MM.1S (cell line): ENCODE measurements around the gene ZNF581.
A peak's percentile ranks its signal among the peaks of the same experiment; 100 is the strongest.

ENCODE experiments used
- DNase-seq: peaks from one replicate; pipeline ENCODE4 v3.0.0-alpha.2; 2015
- H2AFZ ChIP-seq: fragments of 300-600 bp; sonication (generic); 2 replicates; pipeline ENCODE4 v1.6.0; 2016; ENCODE audit warnings: antibody characterized with exemption, low read length
- H3F3A ChIP-seq: fragments of 300-600 bp; sonication (generic); 2 replicates; pipeline ENCODE4 v1.6.1; 2016; ENCODE audit warnings: mild to moderate bottlenecking, antibody characterized with exemption, low read length, moderate library complexity, mixed read lengths; ENCODE audit not compliant: insufficient read depth
- H3K27ac ChIP-seq: fragments of 300-600 bp; sonication (generic); 2 replicates; pipeline ENCODE4 v1.5.1; 2016; ENCODE audit warnings: mild to moderate bottlenecking, low read length
- H3K27me3 ChIP-seq: fragments of 300-600 bp; sonication (generic); replicated peaks from 2 replicates; pipeline ENCODE4 v1.6.0; 2016; ENCODE audit warnings: low read length; ENCODE audit not compliant: insufficient read depth
- H3K36me3 ChIP-seq: fragments of 300-600 bp; sonication (generic); replicated peaks from 2 replicates; pipeline ENCODE4 v1.6.1; 2016; ENCODE audit warnings: mild to moderate bottlenecking, low read length, mixed read lengths; ENCODE audit not compliant: insufficient read depth
- H3K4me1 ChIP-seq: fragments of 300-600 bp; sonication (generic); 2 replicates; pipeline ENCODE4 v1.6.1; 2016; ENCODE audit warnings: low read length, mixed read lengths
- H3K4me2 ChIP-seq: fragments of 300-600 bp; sonication (generic); 2 replicates; pipeline ENCODE4 v1.6.0; 2016; ENCODE audit warnings: low read depth, low read length
- H3K4me3 ChIP-seq: fragments of 300-600 bp; sonication (generic); 2 replicates; pipeline ENCODE4 v1.5.1; 2016; ENCODE audit warnings: low read length, mixed read lengths
- H3K79me2 ChIP-seq: fragments of 300-600 bp; sonication (generic); 2 replicates; pipeline ENCODE4 v1.6.1; 2016; ENCODE audit warnings: mixed run types, low read length, mixed read lengths
- H3K9ac ChIP-seq: fragments of 300-600 bp; sonication (generic); 2 replicates; pipeline ENCODE4 v1.6.1; 2016; ENCODE audit warnings: low read length, mixed read lengths
- H3K9me2 ChIP-seq: fragments of 300-600 bp; sonication (generic); replicated peaks from 2 replicates; pipeline ENCODE4 v1.6.1; 2016; ENCODE audit warnings: mild to moderate bottlenecking, low read length, mixed read lengths; ENCODE audit not compliant: insufficient read depth
- H3K9me3 ChIP-seq: fragments of 300-600 bp; sonication (generic); replicated peaks from 2 replicates; pipeline ENCODE4 v1.6.1; 2016; ENCODE audit warnings: mild to moderate bottlenecking, low read length, mixed read lengths; ENCODE audit not compliant: insufficient read depth
- H4K20me1 ChIP-seq: fragments of 300-600 bp; sonication (generic); 2 replicates; pipeline ENCODE4 v1.6.1; 2016; ENCODE audit warnings: mild to moderate bottlenecking, low read length, moderate library complexity, mixed read lengths; ENCODE audit not compliant: insufficient read depth
- EZH2 ChIP-seq: fragments of 300-600 bp; sonication (generic); optimal IDR thresholded peaks from 2 replicates; pipeline ENCODE3; 2017; ENCODE audit warnings: low read depth, mild to moderate bottlenecking, antibody characterized with exemption, low read length, mixed read lengths
- EZH2phosphoT487 ChIP-seq: fragments of 300-600 bp; sonication (generic); IDR thresholded peaks from 2 replicates; pipeline ENCODE4 v1.6.1; 2018; ENCODE audit warnings: antibody characterized with exemption, low read length
- TF ChIP-seq, protein P1 (sequence below): fragments of 300-600 bp; sonication (generic); IDR thresholded peaks from 2 replicates; pipeline ENCODE4 v1.5.1; 2016; ENCODE audit warnings: antibody characterized with exemption, low read length, mixed read lengths

ZNF581 gene

DNA sequence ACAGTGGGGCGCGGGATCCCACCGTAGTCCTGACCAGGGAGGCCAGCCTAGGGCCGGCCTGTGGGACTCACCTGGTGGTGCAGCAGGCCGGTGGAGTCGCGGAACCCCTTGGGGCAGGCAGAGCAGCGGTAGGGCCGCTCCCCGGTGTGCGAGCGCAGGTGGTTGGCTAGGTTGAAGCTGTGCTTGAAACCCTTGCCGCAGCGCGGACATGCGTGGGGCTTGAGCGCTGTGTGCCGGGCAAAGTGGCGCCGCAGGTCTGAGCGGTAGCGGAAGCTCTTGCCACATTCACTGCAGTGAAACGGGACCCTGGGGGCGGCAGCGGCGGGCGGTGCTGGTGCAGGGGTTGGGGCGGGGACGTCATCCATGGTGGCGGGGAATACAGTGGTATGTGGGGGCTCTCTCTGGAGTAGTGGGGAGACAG is 45.9 kb upstream of the ZNF581 start:
- 0 out of 2 replicates have a peak, but pooled peaks cover 7% of the 10 kb centered on the region for H3K79me2 ChIP-seq
- no peaks in the 10 kb centered on the region for H3K27me3 ChIP-seq
- H3K4me3 ChIP-seq: no peak overlapping the region
- H3K36me3 ChIP-seq: no peaks in the 10 kb centered on the region
- H4K20me1 ChIP-seq: no peaks in the 10 kb centered on the region
- no peak overlapping the region for H3K9ac ChIP-seq
- no peak overlapping the region for H3K27ac ChIP-seq
- H3K4me1 ChIP-seq: peaks cover 7% of the 10 kb centered on the region; the same call in 1 of the 2 replicates
- no peak for DNase-seq
- H3K4me2 ChIP-seq: no peak overlapping the region
- TF ChIP-seq, protein P1, sequence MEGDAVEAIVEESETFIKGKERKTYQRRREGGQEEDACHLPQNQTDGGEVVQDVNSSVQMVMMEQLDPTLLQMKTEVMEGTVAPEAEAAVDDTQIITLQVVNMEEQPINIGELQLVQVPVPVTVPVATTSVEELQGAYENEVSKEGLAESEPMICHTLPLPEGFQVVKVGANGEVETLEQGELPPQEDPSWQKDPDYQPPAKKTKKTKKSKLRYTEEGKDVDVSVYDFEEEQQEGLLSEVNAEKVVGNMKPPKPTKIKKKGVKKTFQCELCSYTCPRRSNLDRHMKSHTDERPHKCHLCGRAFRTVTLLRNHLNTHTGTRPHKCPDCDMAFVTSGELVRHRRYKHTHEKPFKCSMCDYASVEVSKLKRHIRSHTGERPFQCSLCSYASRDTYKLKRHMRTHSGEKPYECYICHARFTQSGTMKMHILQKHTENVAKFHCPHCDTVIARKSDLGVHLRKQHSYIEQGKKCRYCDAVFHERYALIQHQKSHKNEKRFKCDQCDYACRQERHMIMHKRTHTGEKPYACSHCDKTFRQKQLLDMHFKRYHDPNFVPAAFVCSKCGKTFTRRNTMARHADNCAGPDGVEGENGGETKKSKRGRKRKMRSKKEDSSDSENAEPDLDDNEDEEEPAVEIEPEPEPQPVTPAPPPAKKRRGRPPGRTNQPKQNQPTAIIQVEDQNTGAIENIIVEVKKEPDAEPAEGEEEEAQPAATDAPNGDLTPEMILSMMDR: no peak
- TF ChIP-seq EZH2phosphoT487: no peak
- H2AFZ ChIP-seq: no peak overlapping the region
- no peaks in the 10 kb centered on the region for H3K9me3 ChIP-seq
- H3K9me2 ChIP-seq: no peaks in the 10 kb centered on the region
- peaks cover 21% of the 10 kb centered on the region for H3F3A ChIP-seq

DNA sequence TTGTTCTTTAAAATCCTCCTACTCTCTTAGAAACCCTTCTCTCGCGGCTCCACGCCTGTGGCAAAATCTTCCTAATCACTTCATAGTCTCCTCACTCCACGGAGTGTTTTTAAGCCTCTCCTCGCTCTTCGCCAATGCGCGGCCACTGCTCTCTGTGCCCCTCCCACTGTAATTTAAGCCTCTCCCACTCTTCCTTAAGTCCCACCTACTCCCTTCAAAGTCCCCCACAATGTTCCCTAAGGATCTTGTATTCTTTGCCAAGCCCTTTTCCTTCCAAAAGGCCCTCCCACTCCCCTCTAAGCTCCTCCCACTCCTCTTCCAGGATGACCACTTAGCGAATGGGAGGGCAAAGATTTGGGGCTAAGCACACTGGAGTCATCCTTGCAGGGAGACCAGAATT is 45.4 kb upstream of the ZNF581 start:
- H4K20me1 ChIP-seq: no peaks in the 10 kb centered on the region
- H2AFZ ChIP-seq: no peak overlapping the region
- no peak overlapping the region for H3K27ac ChIP-seq
- TF ChIP-seq EZH2 (no peak), EZH2phosphoT487 (no peak)
- TF ChIP-seq, protein P1: no peak
- H3K27me3 ChIP-seq: no peaks in the 10 kb centered on the region
- H3K36me3 ChIP-seq: no peaks in the 10 kb centered on the region
- H3K4me1 ChIP-seq: peaks cover 7% of the 10 kb centered on the region; the same call in 1 of the 2 replicates
- no peak overlapping the region for H3K4me3 ChIP-seq
- no peak overlapping the region for H3K4me2 ChIP-seq
- no peaks in the 10 kb centered on the region for H3K9me2 ChIP-seq
- H3K79me2 ChIP-seq: 0 out of 2 replicates have a peak, but pooled peaks cover 7% of the 10 kb centered on the region
- peaks cover 21% of the 10 kb centered on the region for H3F3A ChIP-seq
- no peak overlapping the region for H3K9ac ChIP-seq
- H3K9me3 ChIP-seq: no peaks in the 10 kb centered on the region
- no peak for DNase-seq

DNA sequence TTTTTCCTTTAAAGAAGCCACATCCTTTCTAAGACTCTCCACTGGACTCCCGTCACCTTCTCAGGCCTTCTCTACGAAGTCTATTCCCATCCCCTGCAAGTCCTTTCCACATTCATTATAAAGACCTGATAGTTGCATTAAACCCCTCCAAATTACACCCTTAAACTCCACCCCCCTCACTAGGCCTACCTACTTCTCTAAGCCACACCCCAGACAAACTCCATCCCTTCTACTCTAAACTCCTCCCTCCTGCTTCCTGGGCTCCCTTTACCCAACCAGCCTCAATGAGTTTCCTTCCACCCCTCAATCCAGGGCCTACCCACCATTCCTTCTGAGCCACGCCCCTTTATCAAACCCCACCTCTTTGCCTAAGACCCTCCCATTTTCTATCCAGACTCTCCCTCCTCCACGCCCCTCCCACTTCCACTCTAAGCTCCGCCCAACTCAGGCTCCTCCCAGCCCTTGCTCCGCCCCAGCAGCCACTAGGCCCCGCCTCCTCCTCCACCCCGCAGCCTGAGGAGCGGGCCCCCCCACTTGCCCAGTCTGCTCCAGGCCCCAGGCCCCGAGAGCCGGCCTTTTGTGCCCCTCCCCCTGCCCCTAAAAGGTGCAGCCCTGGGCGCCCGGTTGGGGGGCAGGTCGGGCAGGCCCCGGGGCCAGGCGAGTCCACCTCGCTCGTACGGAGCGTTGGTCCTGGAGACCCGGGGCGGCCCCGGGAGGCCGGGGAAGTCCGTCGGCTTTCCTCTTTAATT is 44.6 kb upstream of the ZNF581 start:
- peak; percentile 88 for DNase-seq
- H3F3A ChIP-seq: peaks cover 21% of the 10 kb centered on the region
- no peaks in the 10 kb centered on the region for H3K9me3 ChIP-seq
- no peaks in the 10 kb centered on the region for H3K27me3 ChIP-seq
- no peak for TF ChIP-seq EZH2
- TF ChIP-seq, protein P1: no peak
- no peak for TF ChIP-seq EZH2phosphoT487
- H3K36me3 ChIP-seq: no peaks in the 10 kb centered on the region
- peak overlapping the region; percentile 89 for H3K9ac ChIP-seq
- no peaks in the 10 kb centered on the region for H3K9me2 ChIP-seq
- peak overlapping the region; percentile 48; the same call in 1 of the 2 replicates for H3K4me2 ChIP-seq
- H3K27ac ChIP-seq: peak overlapping the region; percentile 80
- H4K20me1 ChIP-seq: no peaks in the 10 kb centered on the region
- peaks cover 7% of the 10 kb centered on the region; the same call in 1 of the 2 replicates for H3K4me1 ChIP-seq
- H3K79me2 ChIP-seq: 0 out of 2 replicates have a peak, but pooled peaks cover 7% of the 10 kb centered on the region
- peak overlapping the region; percentile 63 for H2AFZ ChIP-seq
- H3K4me3 ChIP-seq: peak overlapping the region; percentile 68
